GM04504 (cell line): ENCODE measurements around the gene GBE1.
A peak's percentile ranks its signal among the peaks of the same experiment; 100 is the strongest.

Experiments used
- DNase-seq: peaks from one replicate; pipeline ENCODE4 v3.0.0-alpha.2; 2012; ENCODE audit warnings: low read depth

Gene GBE1

GRCh38 chr3:81468391-81468790 is 293.1 kb downstream of the GBE1 start:
- DNase-seq = no peak

- DNase-seq = no peak
Measured at GRCh38 chr3:81466201-81466560, 295.3 kb downstream of the GBE1 start.

- no peak for DNase-seq
Measured at GRCh38 chr3:81465510-81466200, 295.8 kb downstream of the GBE1 start.

GRCh38 chr3:81463781-81464180 is 297.7 kb downstream of the GBE1 start:
- DNase-seq = no peak

- no peak for DNase-seq
Measured at GRCh38 chr3:81462921-81463320, 298.5 kb downstream of the GBE1 start.

GRCh38 chr3:81459733-81460132 is 301.7 kb downstream of the GBE1 start:
- no peak for DNase-seq

GRCh38 chr3:81452418-81452817 is 309.0 kb downstream of the GBE1 start:
- DNase-seq = no peak

GRCh38 chr3:81451611-81452010 is 309.8 kb downstream of the GBE1 start:
- no peak for DNase-seq

GRCh38 chr3:81451140-81451539 is 310.3 kb downstream of the GBE1 start:
- DNase-seq = no peak

- no peak for DNase-seq
Measured at GRCh38 chr3:81446806-81447205, 314.6 kb downstream of the GBE1 start.

GRCh38 chr3:81445712-81446111 is 315.7 kb downstream of the GBE1 start:
- DNase-seq = no peak

GRCh38 chr3:81444817-81445460 is 316.5 kb downstream of the GBE1 start:
- no peak for DNase-seq

- peak; percentile 49 for DNase-seq
Measured at GRCh38 chr3:81443958-81444357, 317.5 kb downstream of the GBE1 start.

- DNase-seq = no peak
Measured at GRCh38 chr3:81443457-81443782, 318.0 kb downstream of the GBE1 start.

GRCh38 chr3:81442758-81443456 is 318.5 kb downstream of the GBE1 start:
- no peak for DNase-seq

GRCh38 chr3:81440661-81441060 is 320.8 kb downstream of the GBE1 start:
- no peak for DNase-seq
